Fibroblast of skin of left biceps (primary cell): ENCODE data around the gene SPC24.

Source experiments
- DNase-seq, 2 experiments: peaks; one replicate each; pipeline ENCODE4 v3.0.0-alpha.2; 2013; ENCODE audit warnings: low read depth in 2 of 2

The SPC24 gene

GRCh38 chr19:11096210-11096841 lies 59.3 kb downstream of the SPC24 start:
- peak; percentile 59 to 61 for DNase-seq
